Stimulated activated CD8-positive, alpha-beta memory T cell treated with anti-CD3 and anti-CD28 coated beads, Interleukin-15, amount 100 ng/mL, for 1 hour (primary cell): Measurements from ENCODE around the gene MYO1E.
"Not testable (repeated sequence)": the region's sequence is repeated elsewhere in the genome, so short reads cannot be mapped to it uniquely, and the experiment has no call there.

Experiments
- DNase-seq: peaks from one replicate; pipeline ENCODE4 v3.0.0-alpha.2; 2020; ENCODE audit warnings: low read depth

The MYO1E gene

DNA sequence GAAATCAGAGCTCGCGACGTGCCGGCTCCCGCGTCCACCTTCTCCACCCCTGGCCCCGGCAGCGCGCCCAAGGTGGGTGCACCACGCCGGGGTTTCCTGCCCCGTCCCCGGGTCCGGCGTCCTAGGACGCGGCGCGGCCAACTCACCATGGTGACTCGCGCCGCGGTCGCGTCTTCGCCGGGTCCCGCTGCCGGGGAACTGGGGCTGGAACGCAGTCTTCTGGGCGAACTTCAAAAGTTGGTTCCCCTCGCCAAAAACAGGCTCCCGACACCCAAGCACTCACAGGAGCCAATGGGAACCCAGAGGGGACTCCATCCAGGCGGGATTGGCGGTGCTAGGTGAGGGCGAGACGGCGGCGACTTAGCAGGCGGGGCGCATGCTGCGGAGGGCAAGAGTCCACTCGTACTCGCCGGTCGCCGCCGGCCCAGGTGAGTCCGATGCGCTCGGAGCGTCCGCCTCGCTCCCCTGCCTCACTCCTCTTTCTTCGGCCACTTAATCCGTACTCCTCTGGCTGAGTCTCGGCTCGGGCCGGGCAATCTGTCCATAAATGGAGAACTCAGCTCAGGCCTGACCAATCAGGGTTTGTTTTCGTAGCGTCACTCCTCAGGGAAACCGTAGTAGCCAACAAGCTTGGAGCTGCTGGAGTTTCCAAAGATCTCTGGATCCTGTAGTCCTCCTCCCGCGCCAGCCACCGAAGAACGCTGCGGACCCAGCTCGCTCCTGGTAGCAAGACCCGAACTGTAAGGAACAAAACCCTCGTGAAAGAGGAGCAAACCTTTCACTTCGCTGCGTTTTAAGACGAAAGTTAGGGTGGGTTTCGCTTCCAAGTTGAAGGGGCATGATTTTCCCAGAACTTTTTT is at the start of gene MYO1E:
MYO1E (minus strand) TSS at position 520 of the 860 bp plus-strand sequence; CDS start at position 149, 371 bp downstream.
- no peak for DNase-seq

DNA sequence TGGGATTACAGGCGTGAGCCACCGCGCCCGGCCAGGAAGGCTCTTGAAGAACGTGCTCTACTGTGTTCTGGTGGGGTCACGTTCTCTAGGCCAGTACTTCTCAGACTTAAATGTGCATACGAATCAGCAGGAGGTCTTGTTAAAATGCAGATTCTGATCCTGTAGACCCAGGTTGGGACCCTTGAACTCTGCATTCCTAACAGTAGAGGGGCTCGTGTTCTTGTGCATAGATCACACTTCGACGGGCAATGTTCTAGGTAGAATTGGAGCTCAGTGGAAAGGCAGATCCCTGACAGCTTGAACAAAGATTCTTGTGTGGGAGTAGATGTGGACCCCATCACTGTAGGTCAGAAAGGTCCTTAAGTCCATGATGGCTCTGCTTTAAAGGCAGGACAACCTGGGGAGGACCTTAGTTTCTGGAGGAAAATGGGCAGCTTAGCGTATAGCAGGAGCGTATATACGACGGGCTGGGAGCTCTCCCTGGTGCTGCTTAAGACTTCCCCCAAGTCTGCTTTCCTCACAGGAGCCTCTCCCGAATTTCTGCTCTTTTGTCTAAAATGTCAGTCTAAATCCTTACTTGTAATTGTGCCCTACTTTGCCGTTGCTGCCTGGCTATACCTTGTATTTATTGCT is 48.4 kb upstream of the MYO1E start:
- no peak for DNase-seq

DNA sequence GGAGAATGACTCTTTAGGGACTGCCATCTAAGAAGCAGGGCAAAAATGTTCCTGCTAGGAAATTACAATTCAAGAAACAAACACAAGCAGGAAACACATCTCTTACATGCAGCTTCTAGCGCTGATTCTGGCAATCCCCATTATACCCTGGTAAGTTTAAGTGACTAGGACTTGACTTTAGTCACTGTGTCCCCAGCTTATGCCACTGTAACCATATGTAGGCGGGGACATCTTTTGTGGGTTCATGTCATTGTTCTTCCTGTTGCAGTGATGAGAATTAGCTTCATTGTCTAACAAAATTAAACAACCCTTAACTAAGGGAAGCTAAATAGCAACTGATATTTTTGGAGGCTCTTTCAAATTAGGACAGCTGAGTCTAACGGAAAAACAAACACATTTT is 47.4 kb upstream of the MYO1E start:
- no peak for DNase-seq

DNA sequence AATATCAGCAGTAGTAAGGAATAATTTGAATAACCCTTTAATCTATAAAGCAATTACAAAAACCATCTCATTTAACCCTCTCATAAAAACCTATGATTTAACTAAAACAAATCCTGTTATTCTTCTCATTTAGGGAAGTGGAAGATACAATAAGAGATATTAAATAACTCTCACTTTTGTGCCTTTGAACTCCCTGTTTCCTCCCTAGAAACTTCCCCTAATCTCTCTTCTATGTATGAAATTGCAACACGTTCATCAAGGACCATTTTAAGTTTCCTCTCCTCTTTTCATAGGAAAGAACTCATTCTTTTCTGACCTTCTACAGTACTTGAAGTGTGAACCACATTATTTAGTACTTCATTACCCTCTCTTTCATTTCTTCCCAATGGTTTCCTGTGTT is 46.5 kb upstream of the MYO1E start:
- no peak for DNase-seq

DNA sequence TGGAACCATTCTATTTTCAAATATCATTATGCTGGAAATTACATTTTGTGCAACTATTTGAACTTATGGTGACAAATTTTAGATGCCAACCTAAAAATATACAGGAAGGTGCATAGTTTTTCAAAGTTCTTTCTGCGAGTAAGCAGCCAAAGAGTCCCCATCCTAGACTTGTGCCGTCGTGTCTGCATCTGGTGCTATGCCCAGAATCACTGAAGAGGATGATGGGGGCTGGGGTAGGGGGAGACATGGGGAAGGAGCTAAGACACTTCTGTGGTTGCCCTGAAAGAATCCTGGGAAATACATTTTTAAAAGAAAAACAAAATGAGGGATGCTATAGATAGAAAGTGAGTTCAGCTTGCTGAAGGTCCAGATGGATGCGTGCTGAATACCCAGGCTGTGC is 44.1 kb upstream of the MYO1E start:
- DNase-seq = no peak

DNA sequence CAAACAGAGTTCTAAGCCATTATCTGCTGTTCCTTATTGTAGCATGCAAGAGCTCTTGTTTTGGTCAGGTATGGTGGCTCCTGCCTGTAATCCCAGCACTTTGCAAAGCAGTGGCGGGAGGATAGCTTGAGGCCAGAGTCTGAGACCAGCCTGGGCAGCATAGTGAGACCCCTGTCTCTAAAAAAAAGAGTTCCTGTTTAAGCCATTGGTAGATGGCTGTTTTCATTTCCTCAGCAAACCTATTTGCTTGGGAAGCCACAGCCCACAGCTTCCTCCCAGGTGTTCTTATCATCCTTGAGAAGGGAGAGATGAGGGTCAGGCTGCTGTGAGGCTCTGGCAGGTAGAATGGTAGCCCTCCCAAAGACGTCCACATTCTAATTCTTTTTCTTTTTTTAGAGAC is 40.9 kb upstream of the MYO1E start:
- DNase-seq = no peak

DNA sequence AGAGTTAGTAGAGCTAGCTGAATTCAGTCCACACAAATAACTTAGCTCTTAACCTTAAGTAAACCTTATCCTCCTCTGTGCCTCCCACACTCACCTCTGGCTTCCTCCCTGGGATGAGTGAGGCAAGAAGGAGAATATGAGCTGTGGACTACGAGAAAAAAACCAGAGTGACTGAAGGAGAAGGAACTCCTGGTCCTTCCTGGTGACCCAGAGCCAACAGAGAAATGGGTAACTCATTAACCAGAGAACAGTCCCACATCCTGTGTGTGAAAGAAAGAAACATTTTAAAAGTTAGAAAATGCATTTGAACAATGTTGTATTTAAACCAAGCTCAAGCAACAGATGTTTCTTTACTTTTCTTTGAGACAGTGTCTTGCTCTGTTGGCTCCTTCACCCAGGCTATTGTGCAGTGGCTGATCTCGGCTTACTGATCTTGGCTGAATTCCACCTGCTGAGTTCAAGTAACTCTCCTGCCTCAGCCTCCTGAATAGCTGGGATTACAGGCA is 37.8 kb upstream of the MYO1E start:
- no peak for DNase-seq

DNA sequence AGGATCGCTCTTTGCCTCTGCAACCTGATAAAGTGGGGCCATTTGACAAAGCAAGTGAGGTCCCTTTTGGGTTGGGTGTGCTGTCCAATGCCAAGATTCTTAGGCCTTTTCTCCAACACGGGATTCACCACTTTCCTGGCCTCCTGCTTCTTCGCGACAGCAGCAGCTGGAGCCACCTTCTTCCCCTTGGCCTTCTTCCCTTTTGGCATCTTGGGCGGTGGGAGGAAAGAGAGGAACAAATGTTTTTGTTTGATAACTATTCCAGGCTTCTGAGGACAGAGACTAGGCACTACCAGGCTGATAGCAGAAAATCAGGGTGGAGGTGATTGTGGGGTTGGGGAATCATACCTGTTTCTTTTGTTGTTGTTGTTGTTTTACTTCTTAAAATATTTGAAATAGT is 35.3 kb upstream of the MYO1E start:
- no peak for DNase-seq

DNA sequence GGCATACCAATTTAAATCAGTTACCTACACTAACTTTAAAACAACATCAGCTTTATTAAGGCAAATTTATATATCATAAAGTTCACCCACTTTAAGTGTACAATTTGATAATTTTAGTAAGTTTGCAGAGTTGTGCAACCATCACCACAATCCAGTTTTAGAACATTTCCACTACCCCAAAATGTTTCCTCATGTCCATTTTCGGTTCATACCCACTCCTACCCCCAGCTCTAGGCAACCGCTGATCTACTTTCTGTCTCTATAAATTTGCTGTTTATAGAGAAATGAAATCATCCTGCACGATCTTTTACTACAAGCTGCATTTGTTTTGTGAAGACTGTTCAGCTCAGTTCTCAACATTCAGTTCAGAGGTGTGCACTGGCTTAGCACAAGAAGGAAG is 33.8 kb upstream of the MYO1E start:
- no peak for DNase-seq

DNA sequence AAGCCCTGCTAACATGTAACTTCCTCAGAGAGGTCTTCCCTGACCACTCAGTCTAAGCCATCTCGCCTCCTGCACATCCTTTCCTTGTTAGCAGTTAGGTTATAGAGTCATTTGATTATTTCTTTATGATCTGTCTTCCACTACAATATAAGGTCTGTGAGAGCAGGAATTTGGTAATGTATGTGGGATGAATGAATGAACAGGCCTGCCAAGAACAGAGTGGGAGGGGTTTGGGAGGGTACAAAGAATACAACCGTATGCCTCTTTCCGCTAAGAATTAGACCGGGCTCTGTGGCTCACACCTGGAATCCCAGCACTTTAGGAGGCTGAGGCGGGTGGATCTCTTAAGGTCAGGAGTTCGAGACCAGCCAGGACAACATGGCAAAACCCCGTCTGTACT is 32.4 kb upstream of the MYO1E start:
- DNase-seq = no peak

DNA sequence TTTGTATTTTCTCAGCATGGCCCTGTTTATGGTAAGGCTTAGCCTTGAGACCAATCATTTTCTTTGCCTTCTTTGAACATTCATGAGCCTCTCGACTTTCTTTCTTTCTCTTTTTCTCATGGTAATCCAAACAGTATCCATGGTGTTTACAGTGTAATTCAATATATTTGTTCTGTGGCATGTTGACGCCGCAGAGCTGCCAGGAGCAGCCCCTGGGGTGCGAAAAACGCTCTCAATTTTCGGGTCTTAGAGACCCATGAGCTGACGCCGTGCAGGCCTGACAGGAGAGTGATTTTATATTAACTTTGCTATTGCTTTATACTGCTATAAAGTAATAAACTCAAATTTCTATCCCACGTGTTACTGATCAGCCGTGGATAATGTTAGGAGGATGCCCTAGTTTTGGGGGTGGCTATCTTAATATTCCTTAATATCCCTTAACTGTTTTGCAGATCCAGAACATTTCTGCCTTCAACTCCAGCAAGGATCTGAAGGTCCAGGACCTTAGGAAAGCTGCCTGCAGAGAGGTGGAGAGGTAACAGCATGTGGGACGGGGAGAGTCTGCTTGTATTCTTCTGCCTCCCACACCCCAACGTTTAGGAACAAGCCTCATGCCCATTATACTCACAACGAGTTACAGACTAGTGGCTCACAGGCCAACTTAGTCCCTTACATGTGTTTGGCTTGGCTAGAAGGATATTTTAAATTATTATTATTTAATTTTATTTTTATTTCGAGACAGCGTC is 29.3 kb upstream of the MYO1E start:
- no peak for DNase-seq

DNA sequence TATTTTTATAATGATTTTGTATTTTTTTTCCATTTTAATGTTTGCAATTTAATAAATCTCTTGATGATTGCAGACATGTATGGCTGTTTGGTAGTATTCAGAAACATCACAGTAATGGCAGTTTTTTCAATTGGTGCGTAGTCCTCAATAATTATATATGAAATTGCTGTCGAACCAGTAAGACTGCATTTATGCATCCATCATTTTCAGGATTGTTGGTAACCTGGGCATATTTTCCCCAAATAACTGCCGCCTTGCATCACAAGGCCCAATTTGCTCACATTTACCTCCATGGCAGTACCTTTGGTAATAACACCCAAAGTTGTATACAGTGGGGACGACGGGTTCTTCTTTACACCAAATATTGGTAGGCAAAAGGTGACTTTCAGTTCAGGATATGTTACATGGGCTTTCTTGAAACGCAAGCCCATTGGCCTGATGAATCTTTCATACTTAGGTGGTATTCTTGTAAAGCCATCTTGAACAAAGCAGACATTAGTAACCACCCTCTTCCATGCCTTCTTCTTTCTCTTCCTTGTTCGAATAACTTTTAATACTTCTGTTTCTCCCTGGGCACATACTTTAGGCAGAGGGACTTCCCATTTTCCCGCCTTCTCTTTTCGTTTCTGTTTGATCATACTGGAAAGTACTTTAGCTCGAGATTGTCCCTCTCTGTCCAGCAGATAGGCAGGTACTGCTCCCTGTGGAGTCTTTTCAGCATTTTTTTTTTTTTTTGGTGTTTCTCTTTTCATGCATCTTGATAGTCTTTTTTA is 28.6 kb upstream of the MYO1E start:
- DNase-seq = not testable (repeated sequence)

DNA sequence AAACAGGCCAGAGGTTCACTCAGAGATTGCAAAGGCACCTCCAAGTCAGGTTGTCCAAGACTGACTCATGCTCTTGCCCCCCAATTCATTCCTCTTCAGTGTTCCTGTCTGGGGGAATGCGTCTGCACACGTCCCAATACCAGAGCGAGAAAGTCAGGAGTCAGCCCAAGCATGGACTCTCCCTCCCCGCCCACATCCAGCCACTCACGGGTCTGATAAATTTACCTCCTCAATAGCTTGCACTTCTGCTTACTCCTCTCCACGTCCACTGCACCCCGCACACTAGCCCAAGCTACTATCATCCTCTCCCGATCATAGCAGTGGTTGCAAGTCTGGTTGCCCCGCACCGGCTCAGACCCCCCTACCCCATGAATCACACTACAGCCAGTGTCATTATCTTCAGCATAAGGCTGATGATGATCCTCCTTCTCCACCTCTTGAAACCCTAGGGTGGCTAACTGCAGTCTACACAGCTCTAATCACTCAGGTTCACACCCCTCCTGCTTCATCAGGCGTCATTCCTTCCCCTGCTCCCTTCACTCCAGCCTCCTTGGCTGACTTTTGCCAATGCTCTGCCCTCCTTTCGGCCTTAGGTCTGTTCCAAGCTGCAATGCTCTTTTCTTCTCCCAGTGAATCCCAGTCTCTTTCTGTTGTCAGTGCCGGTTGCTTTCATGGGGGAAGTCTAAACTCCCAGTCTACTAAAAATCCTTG is 27.6 kb upstream of the MYO1E start:
- DNase-seq = no peak

DNA sequence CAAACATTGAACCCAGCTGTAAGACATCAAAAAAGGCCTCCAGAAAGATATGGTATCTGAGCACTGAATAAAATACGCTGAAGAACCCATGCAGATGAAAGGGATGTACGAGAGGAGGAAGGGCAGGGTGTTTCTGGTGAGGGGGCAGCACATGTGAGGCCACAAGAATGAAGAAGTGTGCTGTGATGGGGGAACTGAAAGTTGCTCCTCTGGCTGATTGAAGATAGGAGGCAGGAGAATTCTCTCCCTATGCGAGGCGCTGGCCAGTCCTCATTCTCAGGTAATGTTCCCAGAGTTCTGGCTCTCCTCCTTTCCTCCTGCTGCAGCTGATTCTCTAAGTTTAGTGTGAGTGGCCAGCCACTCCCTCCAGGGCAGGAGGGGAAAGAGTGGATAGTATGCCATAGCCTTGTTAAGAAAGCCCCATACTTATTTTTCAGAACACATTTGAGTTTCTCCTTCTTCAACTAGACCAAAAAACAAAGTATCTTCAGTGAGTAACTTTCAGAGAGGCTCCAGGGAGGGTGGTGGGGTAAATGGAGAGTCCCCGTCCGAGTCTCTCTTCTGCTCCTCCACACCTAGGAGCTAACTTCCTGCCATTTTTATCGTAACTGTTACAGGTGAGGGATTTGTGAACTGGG is 26.9 kb upstream of the MYO1E start:
- no peak for DNase-seq

DNA sequence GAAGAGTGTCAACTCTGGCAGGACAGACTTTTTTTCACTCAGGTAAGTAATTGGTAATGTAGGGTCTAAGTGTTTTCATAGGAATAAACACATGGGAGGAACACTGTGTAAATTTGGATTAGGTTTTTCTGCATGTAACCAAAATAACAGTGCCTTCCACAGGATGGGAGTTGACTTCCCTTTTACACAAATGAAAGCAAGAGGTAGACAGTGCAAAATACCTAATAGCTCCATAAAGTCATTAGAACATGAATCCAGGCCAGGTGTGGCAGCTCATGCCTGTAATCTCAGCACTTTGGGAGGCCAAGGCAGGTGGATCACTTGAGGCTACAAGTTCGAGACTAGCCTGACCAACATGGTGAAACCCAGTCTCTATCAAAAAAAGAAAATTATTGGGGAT is 25.5 kb upstream of the MYO1E start:
- no peak for DNase-seq

DNA sequence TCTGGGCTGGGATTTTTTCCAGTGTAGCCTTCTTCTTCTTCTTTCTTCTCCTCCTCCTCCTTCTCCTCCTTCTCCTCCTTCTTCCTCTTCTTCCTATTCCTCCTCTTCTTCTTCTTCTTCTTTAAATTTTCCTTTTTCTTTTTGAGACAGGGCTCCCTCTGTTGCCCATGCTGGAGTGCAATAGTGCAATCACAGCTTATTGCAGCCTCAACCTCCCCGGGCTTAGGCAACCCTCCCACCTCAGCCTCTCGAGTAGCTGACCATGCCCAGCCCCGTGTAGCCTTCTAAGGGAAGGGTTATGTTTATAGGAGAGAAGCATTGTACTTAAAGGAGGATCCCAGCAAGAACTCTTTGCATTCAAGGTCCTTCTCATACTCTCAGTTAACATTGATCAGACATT is 24.0 kb upstream of the MYO1E start:
- no peak for DNase-seq

DNA sequence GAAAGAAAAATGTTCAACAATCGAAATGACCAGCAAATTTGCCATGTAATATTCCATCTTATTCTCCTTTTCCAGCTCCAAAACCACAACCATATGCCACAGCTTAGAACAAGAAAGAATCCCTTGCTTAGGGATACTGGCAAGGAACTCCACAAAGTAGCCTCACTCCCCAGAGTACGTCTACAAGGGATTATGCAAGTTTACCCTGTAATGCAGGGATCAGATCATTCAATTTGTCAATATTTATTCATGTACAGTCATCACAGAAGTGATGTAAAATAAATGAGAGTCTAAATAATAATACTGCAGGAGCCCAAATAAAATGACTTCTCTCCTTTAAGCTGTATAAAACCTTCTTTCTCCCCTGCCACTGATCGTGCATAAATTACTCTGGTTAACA is 23.5 kb upstream of the MYO1E start:
- no peak for DNase-seq

DNA sequence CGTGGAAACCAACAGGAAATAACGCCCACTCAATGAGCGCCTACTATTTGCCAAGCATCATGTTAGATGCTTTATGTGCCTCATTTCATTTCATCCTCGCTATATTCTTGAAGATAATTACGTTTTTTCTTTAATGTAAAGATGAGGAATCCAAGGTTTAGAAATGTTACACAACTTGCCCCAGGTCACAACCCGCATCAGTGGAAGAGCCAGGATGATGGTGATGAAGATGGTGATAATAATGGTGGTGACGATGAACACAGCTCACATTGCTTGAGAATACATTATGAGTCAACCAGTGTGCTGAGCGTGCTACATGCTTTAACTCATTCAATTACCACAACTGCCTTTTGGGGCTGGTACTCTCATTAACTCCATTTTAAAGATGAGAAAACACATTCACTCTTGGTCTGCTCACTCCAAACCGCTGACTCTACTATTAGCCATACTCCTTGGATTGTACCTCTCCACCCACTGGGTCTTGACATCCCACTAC is 21.5 kb upstream of the MYO1E start:
- DNase-seq = no peak

DNA sequence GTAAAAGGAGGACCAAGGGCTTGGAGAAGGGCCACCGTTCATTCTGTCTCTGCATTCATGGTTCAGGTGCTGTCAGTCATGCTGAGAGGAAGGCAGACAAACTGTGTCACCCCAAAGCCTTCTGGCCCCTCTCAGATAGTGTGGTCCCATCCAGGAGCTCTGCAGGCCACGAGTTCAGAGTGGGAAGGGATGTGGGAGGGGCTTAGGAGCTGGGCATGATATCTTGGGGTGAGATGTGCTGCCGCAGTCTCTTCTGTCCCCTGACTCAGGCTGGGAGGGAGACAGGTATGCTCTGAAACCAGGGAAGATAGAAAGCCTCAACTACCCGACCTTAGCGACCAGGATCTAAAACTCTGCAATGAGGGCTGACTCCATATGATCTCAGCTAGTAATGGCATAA is 19.6 kb upstream of the MYO1E start:
- DNase-seq = no peak

DNA sequence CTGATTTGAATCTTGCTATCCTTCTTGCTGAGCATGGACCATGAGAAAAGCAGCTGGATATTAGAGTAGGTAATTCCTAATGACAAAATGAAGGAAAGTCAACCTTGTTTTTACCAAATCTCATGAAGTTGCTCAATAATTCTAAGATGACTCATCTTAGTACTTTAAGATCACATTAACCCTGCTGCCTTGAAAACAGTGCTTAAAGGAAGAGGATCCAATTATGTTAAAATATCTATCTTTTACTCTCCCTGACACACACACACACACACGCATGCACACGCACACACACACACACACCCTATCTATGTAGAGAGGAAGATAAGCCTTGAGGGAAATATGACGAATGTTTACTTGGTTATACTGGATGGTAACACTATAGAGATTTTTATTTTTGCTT is 16.0 kb upstream of the MYO1E start:
- DNase-seq = no peak
